Measurements from ENCODE around the gene NPB. TPM values are rescaled to one million over a fixed set of nuclear protein-coding genes. Genes with fewer than 3 reads are reported as not detected.

Gene NPB
- total and polyA plus RNA-seq, 2 of the 8 experiments (the other 6 are each of a cell fraction or from before 2014, with no cell fraction given): 1.5 to 2.5 TPM

DNA sequence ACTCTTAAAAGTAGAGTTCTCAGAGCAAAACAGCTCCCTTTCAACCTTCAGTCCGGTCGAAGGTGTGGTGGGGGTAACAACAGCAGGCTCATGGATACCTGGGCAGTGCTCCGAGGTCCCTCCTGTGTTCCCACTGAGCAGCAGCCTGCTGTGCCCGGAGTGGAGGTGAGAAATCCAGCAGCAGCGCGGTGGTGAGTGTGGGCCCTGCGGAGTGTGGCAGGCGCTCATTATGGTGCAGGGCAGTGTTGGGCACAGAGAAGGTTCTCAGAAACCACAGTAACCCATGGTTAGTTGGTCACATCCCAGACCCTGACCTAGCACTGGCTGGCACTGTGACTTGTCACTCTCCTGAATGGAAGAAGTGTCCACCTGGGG is 36.7 kb upstream of the NPB start:
- Histone ChIP-seq H4K20me1 (replicated peaks in 1 of 2; ENCODE audit: control insufficient read depth in 1 of 2, insufficient read depth in 2 of 2, low read length in 2 of 2) (peaks cover 11 to 46% of the 10 kb centered on the region in 2 experiments), H3K27ac (ENCODE audit: low read depth, low read length) (no peak overlapping the region)

More for the DNA sequence above, 36.7 kb upstream of the NPB start:
- Histone ChIP-seq H2BK5ac (ENCODE audit: low read depth, low read length) (no peak overlapping the region), H3K9ac (replicated peaks in 1 of 4; ENCODE audit: extremely low read depth in 1 of 4, low read depth in 3 of 4, low read length in 3 of 4) (no peak overlapping the region), H2BK15ac (ENCODE audit: low read length) (no peak overlapping the region), H3K23me2 (ENCODE audit: low read depth, low read length) (peaks cover 5% of the 10 kb centered on the region; the same call in 1 of the 2 replicates), H3K36me3 (ENCODE audit: control insufficient read depth in 2 of 4, insufficient read depth in 4 of 4, low read length in 3 of 4) (peaks cover 2 to 29% (median 9%) of the 10 kb centered on the region in 4 experiments; a peak in 4 of 8 replicates), H3K4me1 (replicated peaks in 1 of 4; ENCODE audit: control insufficient read depth in 3 of 4, insufficient read depth in 4 of 4, low read length in 3 of 4) (peaks cover 0 to 28% (median 21%) of the 10 kb centered on the region in 4 experiments; a peak in 5 of 7 replicates), H3K27me3 (replicated peaks in 1 of 4; ENCODE audit: control insufficient read depth in 3 of 4, extremely low read depth in 1 of 4, insufficient read depth in 3 of 4, low read length in 3 of 4) (no peaks in the 10 kb centered on the region), H3K56ac (replicated peaks; ENCODE audit: insufficient read length, low read depth, low read length) (no peak overlapping the region), H3K18ac (ENCODE audit: extremely low read depth, low read length) (no peak overlapping the region), H2BK20ac (ENCODE audit: low read length) (no peak overlapping the region), H2BK120ac (replicated peaks; ENCODE audit: low read depth, low read length) (no peak overlapping the region), H2AFZ (ENCODE audit: low read length) (no peak overlapping the region), H3K14ac (ENCODE audit: insufficient read length) (no peak overlapping the region), H3K9me3 (ENCODE audit: insufficient read depth in 2 of 2, low read depth in 1 of 2, low read length in 1 of 2) (no peaks in the 10 kb centered on the region), H2BK12ac (ENCODE audit: low read depth, low read length) (no peak overlapping the region), H3K23ac (ENCODE audit: insufficient read length) (no peak overlapping the region), H3K79me1 (ENCODE audit: low read depth, low read length) (peaks cover 3% of the 10 kb centered on the region), H4K91ac (replicated peaks; ENCODE audit: insufficient read length, low read length) (no peak overlapping the region), H3K4me3 (ENCODE audit: extremely low read depth in 1 of 4, insufficient read depth in 2 of 4, low read depth in 3 of 4, low read length in 4 of 4) (no peak overlapping the region), H3K79me2 (ENCODE audit: control insufficient read depth in 1 of 2, insufficient read depth in 2 of 2, low read length in 2 of 2) (peaks cover 0 to 31% of the 10 kb centered on the region in 2 experiments; a peak in 3 of 4 replicates), H4K5ac (ENCODE audit: insufficient read length, low read depth, low read length) (no peak overlapping the region), H2AK5ac (ENCODE audit: low read depth, low read length) (no peak overlapping the region), H4K8ac (ENCODE audit: extremely low read depth, insufficient read depth, low read length) (no peak overlapping the region), H3K4ac (replicated peaks; ENCODE audit: insufficient read length, low read depth, low read length) (no peak overlapping the region), H3K4me2 (ENCODE audit: insufficient read depth in 1 of 2, low read depth in 2 of 2, low read length in 2 of 2) (no peak overlapping the region)
- no peak for TF ChIP-seq EP300 (IDR thresholded peaks at IDR 0.05; ENCODE audit: borderline replicate concordance in 1 of 2, low read depth in 2 of 2, low read length in 2 of 2)
- TF ChIP-seq GTF2F1 (IDR thresholded peaks at IDR 0.05; ENCODE audit: borderline replicate concordance, low read depth, low read length): no peak
- no peak for TF ChIP-seq GABPA (IDR thresholded peaks at IDR 0.05; ENCODE audit: borderline replicate concordance, insufficient read depth, low read length)
- TF ChIP-seq RNF2 (IDR thresholded peaks at IDR 0.05; ENCODE audit: borderline replicate concordance, low read depth, low read length, missing control alignments, poor library complexity, severe bottlenecking): no peak
- TF ChIP-seq BRCA1 (IDR thresholded peaks at IDR 0.05; ENCODE audit: low read depth, low read length): no peak
- no peak for TF ChIP-seq RFX5 (IDR thresholded peaks at IDR 0.05; ENCODE audit: borderline replicate concordance, low read depth, low read length)
- no peak for TF ChIP-seq CTBP2 (IDR thresholded peaks at IDR 0.05; ENCODE audit: borderline replicate concordance, insufficient read depth, insufficient read length, low read length)
- ChIA-PET CTCF (ENCODE audit: partially characterized antibody) (interaction anchor here (0.6 to 1.2 kb wide), 4 partner anchors 60 to 158 kb away, joined by 3 read pairs; no protein-coding TSS in a partner anchor), POLR2A (ENCODE audit: partially characterized antibody) (interaction anchor here (0.9 to 6.6 kb wide), 14 partner anchors 8 to 239 kb away, joined by 3 to 36 read pairs (median 4); partner anchors contain the start of gene MCRIP1)
- FAIRE-seq (no peak), DNase-seq (ENCODE audit: low read depth in 1 of 2, low spot score in 2 of 2) (no peak)
- WGBS, 2 experiments (ENCODE audit: extremely low coverage in 1 of 2, insufficient coverage in 1 of 2, insufficient read length in 1 of 2, insufficient replicate concordance in 2 of 2, low coverage in 1 of 2, low lambda C conversion rate in 2 of 2, missing lambda C conversion rate in 1 of 2): 95% methylated on average over 8 of the region's 8 CpGs; no CpG with 5 or more reads in 1 of the 2 experiments
